HepG2 (cell line): ENCODE data around the gene COPZ1. TPM values are rescaled to one million over a fixed set of nuclear protein-coding genes. Genes with fewer than 3 reads are reported as not detected.

Experiments
- ARID2 ChIP-seq: sonication (generic); formaldehyde crosslinking; IDR thresholded peaks from 2 replicates; pipeline ENCODE4 v1.8.1; 2022; ENCODE audit warnings: mild to moderate bottlenecking, missing genetic modification reagents, borderline replicate concordance
- ARNT2 ChIP-seq: sonication (generic); formaldehyde crosslinking; IDR thresholded peaks from 2 replicates; pipeline ENCODE4 v1.8.0; 2022; ENCODE audit warnings: mild to moderate bottlenecking, low read depth, missing genetic modification reagents, moderate library complexity
- CENPX ChIP-seq: sonication (generic); formaldehyde crosslinking; IDR thresholded peaks from 2 replicates; pipeline ENCODE4 v1.9.0; 2021; ENCODE audit warnings: mild to moderate bottlenecking, missing genetic modification reagents, moderate library complexity
- CTCF ChIP-seq: sonication (generic); formaldehyde crosslinking; IDR thresholded peaks from 2 replicates; pipeline ENCODE4 v1.5.0; 2020; ENCODE audit warnings: mild to moderate bottlenecking, missing genetic modification reagents, moderate library complexity
- ETV5 ChIP-seq: IDR thresholded peaks from 2 replicates; pipeline ENCODE4 v1.6.1; 2018; ENCODE audit warnings: missing biosample characterization, missing genetic modification reagents, inconsistent platforms, borderline replicate concordance
- GATAD2A ChIP-seq: IDR thresholded peaks from 2 replicates; pipeline ENCODE4 v1.6.1; 2016
- HMG20A ChIP-seq: IDR thresholded peaks from 2 replicates; pipeline ENCODE4 v1.6.1; 2016; ENCODE audit warnings: borderline replicate concordance
- HOMEZ ChIP-seq: IDR thresholded peaks from 2 replicates; pipeline ENCODE4 v1.6.1; 2016; ENCODE audit warnings: low read depth
- NBN ChIP-seq: fragments of 450-650 bp; conservative IDR thresholded peaks from 2 replicates; pipeline ENCODE4 v1.6.1; 2017
- PTBP1 ChIP-seq: fragments of 200-400 bp; formaldehyde crosslinking; IDR thresholded peaks from 2 replicates; pipeline ENCODE4 v1.6.1; 2018; ENCODE audit warnings: low read length, low read depth; ENCODE audit not compliant: poor library complexity, severe bottlenecking
- RELA ChIP-seq: sonication (generic); formaldehyde crosslinking; IDR thresholded peaks from 2 replicates; pipeline ENCODE4 v1.4.0; 2020; ENCODE audit warnings: missing genetic modification reagents
- REPIN1 ChIP-seq: sonication (generic); formaldehyde crosslinking; IDR thresholded peaks from 2 replicates; pipeline ENCODE4 v1.8.0; 2022; ENCODE audit warnings: missing genetic modification reagents, low read depth, mild to moderate bottlenecking, borderline replicate concordance
- RFXANK ChIP-seq: IDR thresholded peaks from 2 replicates; pipeline ENCODE4 v1.6.1; 2016
- SALL2 ChIP-seq: sonication (generic); formaldehyde crosslinking; IDR thresholded peaks from 2 replicates; pipeline ENCODE4 v1.8.1; 2023; ENCODE audit warnings: mild to moderate bottlenecking, missing genetic modification reagents, inconsistent platforms
- SRSF9 ChIP-seq: fragments of 200-400 bp; formaldehyde crosslinking; IDR thresholded peaks from 2 replicates; pipeline ENCODE4 v1.6.1; 2018; ENCODE audit warnings: borderline replicate concordance, mild to moderate bottlenecking, low read depth, low read length; ENCODE audit not compliant: insufficient read depth, poor library complexity, severe bottlenecking
- THRA ChIP-seq: sonication (generic); formaldehyde crosslinking; IDR thresholded peaks from 2 replicates; pipeline ENCODE4 v1.4.0; 2020; ENCODE audit warnings: missing genetic modification reagents, borderline replicate concordance
- YY1 ChIP-seq: IDR thresholded peaks from 2 replicates; pipeline ENCODE4 v1.6.1; 2011; ENCODE audit warnings: low read length, low read depth, moderate library complexity, mild to moderate bottlenecking; ENCODE audit not compliant: insufficient read depth, insufficient replicate concordance
- ZBTB10 ChIP-seq: sonication (generic); formaldehyde crosslinking; IDR thresholded peaks from 2 replicates; pipeline ENCODE4 v1.4.0; 2020; ENCODE audit warnings: missing genetic modification reagents, borderline replicate concordance
- ZFP1 ChIP-seq: IDR thresholded peaks from 2 replicates; pipeline ENCODE4 v1.6.1; 2016
- ZNF24 ChIP-seq: fragments of 450-650 bp; IDR thresholded peaks from 2 replicates; pipeline ENCODE4 v1.6.1; 2017; ENCODE audit warnings: antibody characterized with exemption, mild to moderate bottlenecking
- ZNF333 ChIP-seq: sonication (generic); formaldehyde crosslinking; IDR thresholded peaks from 2 replicates; pipeline ENCODE4 v1.4.0; 2020; ENCODE audit warnings: mild to moderate bottlenecking, missing genetic modification reagents, borderline replicate concordance
- ZNF335 ChIP-seq: sonication (generic); formaldehyde crosslinking; IDR thresholded peaks from 2 replicates; pipeline ENCODE4 v1.4.0; 2020; ENCODE audit warnings: missing genetic modification reagents
- ZNF563 ChIP-seq: sonication (generic); formaldehyde crosslinking; IDR thresholded peaks from 2 replicates; pipeline ENCODE4 v1.8.0; 2022; ENCODE audit warnings: mild to moderate bottlenecking, moderate library complexity, missing genetic modification reagents
- polyA plus RNA-seq, 8 experiments: library from polyadenylated mRNA; depleted of rRNA in 3 of 8; stranded (reverse) in 7 of 8; unstranded in 1 of 8; fragments of >200 nt; fragmentation: Illumina TruSeq in 4 of 8; extraction: Trizol in 4 of 8; gene quantifications; 2 replicates each; pipeline versions ENCODE4 v1.2.1 to v1.2.3, GENCODE V29; 2011 to 2016; ENCODE audit warnings: low read depth in 4 of 8, missing spikeins in 1 of 8, mixed read lengths in 1 of 8; ENCODE audit not compliant: insufficient read depth in 1 of 8
- total RNA-seq, 5 experiments: library from RNA; depleted of rRNA; stranded (reverse); fragments of >200 nt; fragmentation: Illumina TruSeq; extraction: Trizol; gene quantifications; 2 replicates each; pipeline ENCODE4 v1.2.3, GENCODE V29; 2016; ENCODE audit warnings: low read depth in 1 of 5

COPZ1 gene
- total and polyA plus RNA-seq, 2 of the 13 experiments (the other 11 are each of a cell fraction or from before 2014, with no cell fraction given): 125 to 184 TPM

- TF ChIP-seq ZFP1 (CRISPR knock-in tag) (peak; percentile 66; the same call in 1 of the 2 replicates), ARID2 (CRISPR knock-in tag) (peak; percentile 52; the same call in 1 of the 2 replicates), HOMEZ (CRISPR knock-in tag) (no peak), SRSF9 (no peak), HMG20A (peak; percentile 47; the same call in 1 of the 2 replicates), ZNF333 (CRISPR knock-in tag) (no peak), NBN (no peak), ZNF24 (no peak), ZNF563 (peak; percentile 39; the same call in 1 of the 2 replicates), ETV5 (peak; percentile 48; the same call in 1 of the 2 replicates), CTCF (CRISPR knock-in tag) (peak; percentile 22; the same call in 1 of the 2 replicates), THRA (CRISPR knock-in tag) (peak; percentile 86; the same call in 1 of the 2 replicates), ZNF335 (peak; percentile 86), REPIN1 (CRISPR knock-in tag) (0 out of 2 replicates have a peak, but pooled peaks have one; percentile 29), PTBP1 (peak; percentile 72), YY1 (peak; percentile 20), RFXANK (CRISPR knock-in tag) (no peak), CENPX (CRISPR knock-in tag) (no peak), SALL2 (CRISPR knock-in tag) (peak; percentile 61; the same call in 1 of the 2 replicates), ZBTB10 (CRISPR knock-in tag) (peak; percentile 57; the same call in 1 of the 2 replicates), GATAD2A (peak; percentile 88), ARNT2 (peak; percentile 48; the same call in 1 of the 2 replicates), RELA (CRISPR knock-in tag) (0 out of 2 replicates have a peak, but pooled peaks have one; percentile 61)
These were observed 20.6 kb upstream of the COPZ1 start (continued) for GRCh38 chr12:54304187-54304810.
